ENCODE measurements around the gene PLIN1.
A peak's percentile ranks its signal among the peaks of the same experiment; 100 is the strongest.
"Not testable (repeated sequence)": the region's sequence is repeated elsewhere in the genome, so short reads cannot be mapped to it uniquely, and the experiment has no call there.

The PLIN1 gene

GRCh38 chr15:89679212-89679611 is at the start of gene PLIN1:
TSS of gene PLIN1 (minus strand) at chr15:89679367. CDS start at chr15:89677489, 1,878 bp downstream.
- DNase-seq (ENCODE audit: low read depth): no peak

- peak; percentile 19 for DNase-seq (ENCODE audit: low read depth)
These were observed 49.1 kb upstream of the PLIN1 start for GRCh38 chr15:89728254-89728653.

GRCh38 chr15:89725064-89725463 is 45.9 kb upstream of the PLIN1 start:
- no peak for DNase-seq (ENCODE audit: low read depth)

- no peak for DNase-seq (ENCODE audit: low read depth)
These were observed 45.5 kb upstream of the PLIN1 start for GRCh38 chr15:89724621-89725020.

- no peak for DNase-seq (ENCODE audit: low read depth)
These were observed 43.9 kb upstream of the PLIN1 start for GRCh38 chr15:89723031-89723430.

GRCh38 chr15:89714775-89715174 is 35.6 kb upstream of the PLIN1 start:
- no peak for DNase-seq (ENCODE audit: low read depth)

- DNase-seq (ENCODE audit: low read depth): no peak
These were observed 28.4 kb upstream of the PLIN1 start for GRCh38 chr15:89707577-89707976.

- no peak for DNase-seq (ENCODE audit: low read depth)
These were observed 25.2 kb upstream of the PLIN1 start for GRCh38 chr15:89704411-89704810.

GRCh38 chr15:89695198-89695597 is 16.0 kb upstream of the PLIN1 start:
- DNase-seq (ENCODE audit: low read depth): no peak

- no peak for DNase-seq (ENCODE audit: low read depth)
These were observed 14.5 kb upstream of the PLIN1 start for GRCh38 chr15:89693696-89694095.

- DNase-seq (ENCODE audit: low read depth): no peak
These were observed 13.9 kb upstream of the PLIN1 start for GRCh38 chr15:89693091-89693490.

- no peak for DNase-seq (ENCODE audit: low read depth)
These were observed 11.4 kb upstream of the PLIN1 start, which contains the start of the genes PEX11A and WDR93 for GRCh38 chr15:89690276-89691218. TSS of gene PEX11A (minus strand) at chr15:89690754. CDS start at chr15:89690632, 122 bp downstream. TSS of gene WDR93 (plus strand) at chr15:89690811. CDS start at chr15:89701747, 10,936 bp downstream.

GRCh38 chr15:89689930-89690275 is 10.7 kb upstream of the PLIN1 start:
- DNase-seq (ENCODE audit: low read depth): not testable (repeated sequence)

GRCh38 chr15:89686522-89686921 is 7.4 kb upstream of the PLIN1 start:
- DNase-seq (ENCODE audit: low read depth): no peak

GRCh38 chr15:89685995-89686394 is 6.8 kb upstream of the PLIN1 start:
- no peak for DNase-seq (ENCODE audit: low read depth)

- no peak for DNase-seq (ENCODE audit: low read depth)
These were observed 2.0 kb upstream of the PLIN1 start for GRCh38 chr15:89681146-89681545.

- DNase-seq (ENCODE audit: low read depth): no peak
These were observed 1.2 kb upstream of the PLIN1 start for GRCh38 chr15:89680282-89680873.

GRCh38 chr15:89677381-89677780 is 1.8 kb downstream of the PLIN1 start:
- no peak for DNase-seq (ENCODE audit: low read depth)

- no peak for DNase-seq (ENCODE audit: low read depth)
These were observed 3.6 kb downstream of the PLIN1 start for GRCh38 chr15:89675606-89676005.

GRCh38 chr15:89674526-89674925 is 4.6 kb downstream of the PLIN1 start:
- no peak for DNase-seq (ENCODE audit: low read depth)

- DNase-seq (ENCODE audit: low read depth): no peak
These were observed 6.0 kb downstream of the PLIN1 start for GRCh38 chr15:89673165-89673512.

- DNase-seq (ENCODE audit: low read depth): no peak
These were observed 6.7 kb downstream of the PLIN1 start for GRCh38 chr15:89672221-89673164.

Data from non-pigmented ciliary epithelial cell (primary cell).